Measurements from ENCODE around the gene SMOC2. TPM values are rescaled to one million over a fixed set of nuclear protein-coding genes. Genes with fewer than 3 reads are reported as not detected.

SMOC2 gene
- total RNA-seq, 1 experiment from 2014 or later: 0.42 TPM

- Histone ChIP-seq H2AFZ (ENCODE audit: low read depth, low read length, poor library complexity, severe bottlenecking) (no peak overlapping the region), H3K9ac (ENCODE audit: low read length) (no peak overlapping the region), H3K4me2 (ENCODE audit: low read length) (no peak overlapping the region), H3K36me3 (ENCODE audit: control insufficient read depth in 1 of 2, insufficient read depth in 2 of 2, low read length in 2 of 2) (no peaks in the 10 kb centered on the region), H3K4me1 (ENCODE audit: control insufficient read depth in 1 of 2, insufficient read depth in 2 of 2, low read length in 2 of 2) (peaks cover 0 to 4% of the 10 kb centered on the region in 2 experiments; a peak in 1 of 4 replicates), H3K27ac (ENCODE audit: low read depth, low read length) (no peak overlapping the region), H3K27me3 (ENCODE audit: insufficient read depth, low read length) (no peaks in the 10 kb centered on the region), H3K9me2 (ENCODE audit: insufficient read depth) (no peaks in the 10 kb centered on the region), H3K4me3 (replicated peaks in 1 of 2; ENCODE audit: low read depth in 1 of 2, low read length in 2 of 2) (no peak overlapping the region), H3K79me2 (ENCODE audit: insufficient read depth, low read length) (no peaks in the 10 kb centered on the region), H3K9me3 (ENCODE audit: control insufficient read depth in 1 of 2, insufficient read depth in 1 of 2, low read depth in 1 of 2, low read length in 2 of 2) (no peaks in the 10 kb centered on the region), H4K20me1 (ENCODE audit: insufficient read depth) (no peaks in the 10 kb centered on the region)
- POLR2A ChIA-PET: no interaction called here
- intact Hi-C loops (cut with micrococcal nuclease): no loop called here
- ATAC-seq (no peak), DNase-seq (ENCODE audit: low read depth, low spot score) (no peak)
- RAD21 ChIA-PET (ENCODE audit: low non-redundant PET in 1 of 2, low total read pairs in 2 of 2, uncharacterized antibody in 2 of 2, unreplicated experiment in 2 of 2): no interaction called here
- TF ChIP-seq EZH2phosphoT487 (IDR thresholded peaks at IDR 0.05; ENCODE audit: borderline replicate concordance) (no peak), POLR2A (IDR thresholded peaks at IDR 0.05; ENCODE audit: borderline replicate concordance, extremely low read depth, insufficient read depth, insufficient read length) (no peak)
- CTCF ChIA-PET: no interaction called here
- no TSS peak for BruUV-seq (replicated peaks)
Observed at GRCh38 chr6:168578036-168578435, 137.1 kb downstream of the SMOC2 start.

GRCh38 chr6:168581236-168581635 is 140.3 kb downstream of the SMOC2 start:
- Histone ChIP-seq H3K4me2 (ENCODE audit: low read length) (no peak overlapping the region), H3K9ac (ENCODE audit: low read length) (no peak overlapping the region), H3K36me3 (ENCODE audit: control insufficient read depth in 1 of 2, insufficient read depth in 2 of 2, low read length in 2 of 2) (no peaks in the 10 kb centered on the region), H3K4me3 (replicated peaks in 1 of 2; ENCODE audit: low read depth in 1 of 2, low read length in 2 of 2) (no peak overlapping the region), H3K9me3 (ENCODE audit: control insufficient read depth in 1 of 2, insufficient read depth in 1 of 2, low read depth in 1 of 2, low read length in 2 of 2) (no peaks in the 10 kb centered on the region), H3K27ac (ENCODE audit: low read depth, low read length) (no peak overlapping the region), H3K9me2 (ENCODE audit: insufficient read depth) (no peaks in the 10 kb centered on the region; the same call in 1 of the 2 replicates), H3K79me2 (ENCODE audit: insufficient read depth, low read length) (no peaks in the 10 kb centered on the region), H3K4me1 (ENCODE audit: control insufficient read depth in 1 of 2, insufficient read depth in 2 of 2, low read length in 2 of 2) (no peaks in the 10 kb centered on the region), H2AFZ (ENCODE audit: low read depth, low read length, poor library complexity, severe bottlenecking) (no peak overlapping the region), H4K20me1 (ENCODE audit: insufficient read depth) (no peaks in the 10 kb centered on the region), H3K27me3 (ENCODE audit: insufficient read depth, low read length) (no peaks in the 10 kb centered on the region)
- no TSS peak for BruUV-seq (replicated peaks)
- RAD21 ChIA-PET (ENCODE audit: low non-redundant PET in 1 of 2, low total read pairs in 2 of 2, uncharacterized antibody in 2 of 2, unreplicated experiment in 2 of 2): no interaction called here
- ATAC-seq (no peak), DNase-seq (ENCODE audit: low read depth, low spot score) (no peak)
- CTCF ChIA-PET: no interaction called here
- POLR2A ChIA-PET: no interaction called here
- intact Hi-C loops (cut with micrococcal nuclease): no loop called here
- no peak for TF ChIP-seq YY1 (IDR thresholded peaks at IDR 0.05; ENCODE audit: extremely low read depth, insufficient replicate concordance, low read depth, low read length)
- no peak for TF ChIP-seq EZH2phosphoT487 (IDR thresholded peaks at IDR 0.05; ENCODE audit: borderline replicate concordance)

GRCh38 chr6:168581706-168582105 is 140.7 kb downstream of the SMOC2 start:
- CTCF ChIA-PET: no interaction called here

More at GRCh38 chr6:168581706-168582105, 140.7 kb downstream of the SMOC2 start:
- Histone ChIP-seq H3K9me3 (ENCODE audit: control insufficient read depth in 1 of 2, insufficient read depth in 1 of 2, low read depth in 1 of 2, low read length in 2 of 2) (no peaks in the 10 kb centered on the region), H2AFZ (ENCODE audit: low read depth, low read length, poor library complexity, severe bottlenecking) (no peak overlapping the region), H3K27ac (ENCODE audit: low read depth, low read length) (no peak overlapping the region), H4K20me1 (ENCODE audit: insufficient read depth) (no peaks in the 10 kb centered on the region), H3K9ac (ENCODE audit: low read length) (no peak overlapping the region), H3K9me2 (ENCODE audit: insufficient read depth) (no peaks in the 10 kb centered on the region; the same call in 1 of the 2 replicates), H3K4me2 (ENCODE audit: low read length) (no peak overlapping the region), H3K4me1 (ENCODE audit: control insufficient read depth in 1 of 2, insufficient read depth in 2 of 2, low read length in 2 of 2) (no peaks in the 10 kb centered on the region), H3K36me3 (ENCODE audit: control insufficient read depth in 1 of 2, insufficient read depth in 2 of 2, low read length in 2 of 2) (no peaks in the 10 kb centered on the region), H3K27me3 (ENCODE audit: insufficient read depth, low read length) (no peaks in the 10 kb centered on the region), H3K79me2 (ENCODE audit: insufficient read depth, low read length) (no peaks in the 10 kb centered on the region), H3K4me3 (replicated peaks in 1 of 2; ENCODE audit: low read depth in 1 of 2, low read length in 2 of 2) (no peak overlapping the region)
- ATAC-seq: no peak
- BruUV-seq (replicated peaks): no TSS peak
- no peak for DNase-seq (ENCODE audit: low read depth, low spot score)
- TF ChIP-seq EZH2 (IDR thresholded peaks at IDR 0.05) (no peak), ATF3 (IDR thresholded peaks at IDR 0.05) (no peak), FOSL1 (IDR thresholded peaks at IDR 0.05; ENCODE audit: low read depth) (no peak), JUND (IDR thresholded peaks at IDR 0.05) (no peak), SIN3A (IDR thresholded peaks at IDR 0.05; ENCODE audit: low read depth) (no peak), SP1 (IDR thresholded peaks at IDR 0.05; ENCODE audit: low read depth) (no peak), RAD21 (IDR thresholded peaks at IDR 0.05; ENCODE audit: low read depth) (no peak), ZFX (IDR thresholded peaks at IDR 0.05) (no peak), YY1 (IDR thresholded peaks at IDR 0.05; ENCODE audit: extremely low read depth, insufficient replicate concordance, low read depth, low read length) (no peak), EGR1 (IDR thresholded peaks at IDR 0.05; ENCODE audit: low read depth) (no peak), ELF1 (IDR thresholded peaks at IDR 0.05; ENCODE audit: borderline replicate concordance, low read depth) (no peak), TCF7L2 (IDR thresholded peaks at IDR 0.05; ENCODE audit: borderline replicate concordance, extremely low read depth, insufficient read depth, insufficient read length) (no peak)
- intact Hi-C loops (cut with micrococcal nuclease): no loop called here
- ChIA-PET RAD21 (ENCODE audit: low non-redundant PET in 1 of 2, low total read pairs in 2 of 2, uncharacterized antibody in 2 of 2, unreplicated experiment in 2 of 2) (no interaction called here), POLR2A (no interaction called here)
